Brain microvascular endothelial cell (primary cell): ENCODE measurements around the gene FILIP1.

ENCODE experiments used
- DNase-seq: peaks from one replicate; pipeline ENCODE4 v3.0.0-alpha.2; 2020
- H3K27ac ChIP-seq: fragments of 250-450 bp; sonication (Bioruptor Pico); 2 replicates; pipeline ENCODE4 v1.5.1; 2020; ENCODE audit warnings: mild to moderate bottlenecking, moderate library complexity
- H3K27me3 ChIP-seq: fragments of 250-450 bp; sonication (Bioruptor Pico); replicated peaks from 2 replicates; pipeline ENCODE4 v1.5.1; 2020; ENCODE audit warnings: mild to moderate bottlenecking
- H3K36me3 ChIP-seq: fragments of 250-450 bp; sonication (Bioruptor Pico); replicated peaks from 2 replicates; pipeline ENCODE4 v1.5.1; 2020; ENCODE audit warnings: mild to moderate bottlenecking
- H3K4me3 ChIP-seq: 2 replicates; pipeline ENCODE4 v1.5.1; 2011; ENCODE audit warnings: low read depth, mild to moderate bottlenecking, control low read depth, low read length, moderate library complexity
- CTCF ChIP-seq: IDR thresholded peaks from 2 replicates; pipeline ENCODE4 v1.5.1; 2011; ENCODE audit warnings: low read depth, mild to moderate bottlenecking, moderate library complexity, low read length, control low read depth, inconsistent platforms; ENCODE audit errors: missing control alignments
- in situ Hi-C: cut with HindIII; loops from 2 replicates; pipeline ENCODE4 v1.10.0; 2017; ENCODE audit warnings: low sequenced_read_pairs, low pct_ligation_motif_present

The FILIP1 gene

GRCh38 chr6:75429061-75429703 lies 64.4 kb downstream of the FILIP1 start:
- no peak for TF ChIP-seq CTCF
- Histone ChIP-seq H3K36me3 (no peaks in the 10 kb centered on the region), H3K27ac (no peak overlapping the region), H3K27me3 (no peaks in the 10 kb centered on the region), H3K4me3 (no peak overlapping the region)
- DNase-seq = no peak
- in situ Hi-C loops = no loop called here

GRCh38 chr6:75428204-75428603 lies 65.4 kb downstream of the FILIP1 start:
- H3K27me3 ChIP-seq = no peaks in the 10 kb centered on the region
- no peak overlapping the region for H3K4me3 ChIP-seq
- TF ChIP-seq CTCF = no peak
- DNase-seq = no peak
- in situ Hi-C loops = no loop called here
- H3K36me3 ChIP-seq = no peaks in the 10 kb centered on the region
- no peak overlapping the region for H3K27ac ChIP-seq

GRCh38 chr6:75427329-75427728 lies 66.3 kb downstream of the FILIP1 start:
- no peak overlapping the region for H3K4me3 ChIP-seq
- TF ChIP-seq CTCF = no peak
- DNase-seq = no peak
- H3K27me3 ChIP-seq = no peaks in the 10 kb centered on the region
- no peaks in the 10 kb centered on the region for H3K36me3 ChIP-seq
- H3K27ac ChIP-seq = no peak overlapping the region
- in situ Hi-C loops = no loop called here

GRCh38 chr6:75424618-75425548 lies 68.7 kb downstream of the FILIP1 start:
- Histone ChIP-seq H3K4me3 (no peak overlapping the region), H3K27ac (no peak overlapping the region), H3K36me3 (no peaks in the 10 kb centered on the region), H3K27me3 (no peaks in the 10 kb centered on the region)
- in situ Hi-C loops = no loop called here
- no peak for TF ChIP-seq CTCF
- no peak for DNase-seq

- TF ChIP-seq CTCF = no peak
- Histone ChIP-seq H3K4me3 (no peak overlapping the region), H3K27me3 (no peaks in the 10 kb centered on the region), H3K36me3 (no peaks in the 10 kb centered on the region), H3K27ac (no peak overlapping the region)
- DNase-seq = no peak
- in situ Hi-C loops = no loop called here
These were observed 70.2 kb downstream of the FILIP1 start for GRCh38 chr6:75423386-75423785.
